ENCODE measurements around the gene GPC6. TPM values are rescaled to one million over a fixed set of nuclear protein-coding genes. Genes with fewer than 3 reads are reported as not detected.

GPC6 gene
- total RNA-seq, 2 experiments from 2014 or later = not detected

DNA sequence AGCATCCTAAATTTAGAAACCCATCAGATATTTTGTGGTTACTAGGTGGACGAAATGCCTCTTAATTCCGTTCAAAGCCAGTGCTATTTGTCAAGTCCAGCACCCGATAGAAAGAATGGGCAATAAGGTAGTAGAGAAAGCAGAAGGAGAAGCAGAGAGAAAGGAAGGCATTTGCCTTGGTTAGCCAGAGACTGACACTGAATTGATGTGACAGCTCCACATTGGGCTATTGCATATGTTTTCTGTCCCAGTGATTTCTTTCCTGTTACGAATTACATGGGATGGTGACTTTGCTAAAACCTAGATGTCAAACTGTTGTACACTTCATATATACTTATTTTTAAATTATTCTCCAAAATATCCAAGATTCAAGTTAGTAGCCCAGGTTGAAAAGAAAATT is 710.3 kb downstream of the GPC6 start:
- Mint-ChIP-seq H3K4me3 (no peak overlapping the region), H3K27ac (no peak overlapping the region), H3K27me3 (peaks cover 1% of the 10 kb centered on the region), H3K4me1 (ENCODE audit: low read depth) (no peaks in the 10 kb centered on the region), H3K9me3 (no peaks in the 10 kb centered on the region), H3K36me3 (no peaks in the 10 kb centered on the region)
- POLR2A ChIA-PET = no interaction called here
- CTCF ChIA-PET = no interaction called here
- intact Hi-C loops (cut with micrococcal nuclease) = no loop called here
- no peak for DNase-seq

DNA sequence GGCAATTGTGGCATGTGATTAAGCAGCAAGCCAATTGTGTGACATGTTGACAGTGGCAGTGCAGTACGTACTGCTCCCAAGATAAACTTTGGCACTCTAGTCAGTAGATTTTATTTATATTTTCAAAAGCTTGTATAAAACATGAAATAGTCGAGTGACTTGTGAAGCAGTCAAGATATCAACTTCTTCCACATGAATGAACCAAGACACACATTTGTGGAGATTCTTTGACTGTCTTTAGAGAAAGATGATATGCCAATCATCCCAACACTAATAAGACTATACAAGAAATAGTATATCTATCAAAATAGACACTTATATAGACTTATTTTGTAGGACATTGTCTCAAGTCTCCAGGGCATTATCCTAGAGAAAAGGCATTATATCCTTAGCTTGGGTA is 714.8 kb downstream of the GPC6 start:
- ChIA-PET CTCF (no interaction called here), POLR2A (no interaction called here)
- Mint-ChIP-seq H3K9me3 (no peaks in the 10 kb centered on the region), H3K36me3 (no peaks in the 10 kb centered on the region), H3K4me1 (ENCODE audit: low read depth) (no peaks in the 10 kb centered on the region), H3K27me3 (peaks cover 1% of the 10 kb centered on the region), H3K27ac (no peak overlapping the region), H3K4me3 (no peak overlapping the region)
- intact Hi-C loops (cut with micrococcal nuclease) = no loop called here
- no peak for DNase-seq

DNA sequence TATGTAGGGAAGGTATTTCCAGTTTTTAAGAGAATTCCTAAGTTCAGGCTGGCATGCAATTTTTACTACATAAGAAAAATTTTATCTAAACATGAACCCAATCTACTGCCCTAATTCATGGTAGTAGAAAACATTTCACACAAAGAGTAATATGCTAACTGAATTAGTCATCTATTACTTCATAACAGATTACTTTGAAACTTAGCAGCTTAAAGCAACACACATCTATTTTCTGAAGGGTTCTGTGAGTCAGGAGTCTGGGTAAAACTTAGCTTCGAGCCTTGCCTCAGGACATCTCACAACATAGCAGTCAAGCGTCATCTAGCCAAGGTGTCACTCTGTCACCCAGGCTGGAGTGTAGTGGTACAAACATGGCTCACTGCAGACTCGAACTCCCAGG is 715.4 kb downstream of the GPC6 start:
- Mint-ChIP-seq H3K4me1 (ENCODE audit: low read depth) (no peaks in the 10 kb centered on the region), H3K4me3 (no peak overlapping the region), H3K36me3 (no peaks in the 10 kb centered on the region), H3K27me3 (peaks cover 1% of the 10 kb centered on the region), H3K27ac (no peak overlapping the region), H3K9me3 (no peaks in the 10 kb centered on the region)
- CTCF ChIA-PET = no interaction called here
- no peak for DNase-seq
- POLR2A ChIA-PET = no interaction called here
- intact Hi-C loops (cut with micrococcal nuclease) = no loop called here

DNA sequence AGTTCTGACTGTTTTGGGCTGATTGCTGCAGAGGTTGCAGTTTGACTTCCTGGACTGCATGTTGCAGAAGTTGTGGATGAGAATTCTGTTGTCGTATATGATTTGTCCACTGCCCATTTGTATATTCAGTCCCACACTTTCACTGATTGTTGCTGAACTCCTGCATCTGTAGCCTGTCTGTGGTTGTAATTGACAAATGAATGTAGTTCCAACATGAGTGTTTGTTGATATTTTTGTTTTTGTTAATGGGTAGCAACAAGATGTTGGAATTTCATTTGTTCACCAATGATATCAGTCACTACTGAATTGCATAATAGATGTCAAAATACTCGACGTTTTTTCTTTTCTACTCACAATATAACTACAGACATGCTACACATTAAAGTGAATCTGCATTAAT is 719.0 kb downstream of the GPC6 start:
- intact Hi-C loops (cut with micrococcal nuclease) = no loop called here
- H3K27ac Mint-ChIP-seq = no peak overlapping the region
- no peaks in the 10 kb centered on the region for H3K9me3 Mint-ChIP-seq
- POLR2A ChIA-PET = no interaction called here
- no peaks in the 10 kb centered on the region for H3K27me3 Mint-ChIP-seq
- no peak for DNase-seq
- H3K4me3 Mint-ChIP-seq = no peak overlapping the region
- H3K4me1 Mint-ChIP-seq (ENCODE audit: low read depth) = no peaks in the 10 kb centered on the region
- H3K36me3 Mint-ChIP-seq = no peaks in the 10 kb centered on the region
- CTCF ChIA-PET = no interaction called here

DNA sequence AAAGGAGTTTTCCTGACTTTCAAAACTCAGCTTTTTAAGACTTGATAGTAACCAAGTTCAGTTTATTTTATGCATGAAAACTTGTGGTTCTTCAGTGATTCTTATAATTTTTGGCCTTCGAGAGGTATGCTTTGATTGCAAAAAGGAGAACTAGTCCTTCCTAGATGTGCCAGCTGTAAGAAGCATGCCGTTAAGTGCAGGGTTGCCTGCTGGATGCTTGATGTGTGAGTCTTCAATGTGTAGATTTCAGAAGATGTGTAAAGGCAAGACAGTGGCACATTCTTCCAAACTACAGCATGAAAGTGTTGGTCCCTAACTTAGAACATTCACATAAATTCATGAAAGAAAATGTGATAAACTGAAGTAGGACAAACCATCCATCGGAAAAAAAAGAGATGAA is 720.4 kb downstream of the GPC6 start:
- no peak for DNase-seq
- H3K27ac Mint-ChIP-seq = no peak overlapping the region
- H3K36me3 Mint-ChIP-seq = no peaks in the 10 kb centered on the region
- intact Hi-C loops (cut with micrococcal nuclease) = no loop called here
- CTCF ChIA-PET = no interaction called here
- H3K27me3 Mint-ChIP-seq = no peaks in the 10 kb centered on the region
- H3K4me1 Mint-ChIP-seq (ENCODE audit: low read depth) = no peaks in the 10 kb centered on the region
- POLR2A ChIA-PET = no interaction called here
- H3K4me3 Mint-ChIP-seq = no peak overlapping the region
- no peaks in the 10 kb centered on the region for H3K9me3 Mint-ChIP-seq

DNA sequence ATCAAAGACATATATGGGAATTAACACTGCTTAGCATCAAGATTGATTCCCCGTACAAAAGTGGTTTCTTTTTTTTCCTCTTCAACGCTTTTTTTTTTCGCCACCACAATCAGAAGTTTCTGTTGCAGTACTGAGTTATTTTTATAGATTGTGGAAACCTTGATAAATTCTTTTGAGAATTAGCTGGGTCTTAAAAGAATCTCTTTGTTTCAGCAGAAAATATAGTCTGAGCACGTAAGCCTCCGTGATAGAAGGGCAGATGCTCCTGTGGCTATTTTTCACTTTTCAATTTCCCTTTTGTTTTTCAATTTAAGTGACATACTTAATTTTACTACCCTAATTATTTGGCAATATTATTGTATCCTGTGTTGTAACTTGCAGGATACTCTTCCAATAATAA is 721.0 kb downstream of the GPC6 start:
- Mint-ChIP-seq H3K4me3 (no peak overlapping the region), H3K36me3 (no peaks in the 10 kb centered on the region), H3K9me3 (no peaks in the 10 kb centered on the region), H3K4me1 (ENCODE audit: low read depth) (no peaks in the 10 kb centered on the region), H3K27me3 (no peaks in the 10 kb centered on the region), H3K27ac (no peak overlapping the region)
- DNase-seq = no peak
- intact Hi-C loops (cut with micrococcal nuclease) = no loop called here
- CTCF ChIA-PET = no interaction called here
- POLR2A ChIA-PET = no interaction called here

DNA sequence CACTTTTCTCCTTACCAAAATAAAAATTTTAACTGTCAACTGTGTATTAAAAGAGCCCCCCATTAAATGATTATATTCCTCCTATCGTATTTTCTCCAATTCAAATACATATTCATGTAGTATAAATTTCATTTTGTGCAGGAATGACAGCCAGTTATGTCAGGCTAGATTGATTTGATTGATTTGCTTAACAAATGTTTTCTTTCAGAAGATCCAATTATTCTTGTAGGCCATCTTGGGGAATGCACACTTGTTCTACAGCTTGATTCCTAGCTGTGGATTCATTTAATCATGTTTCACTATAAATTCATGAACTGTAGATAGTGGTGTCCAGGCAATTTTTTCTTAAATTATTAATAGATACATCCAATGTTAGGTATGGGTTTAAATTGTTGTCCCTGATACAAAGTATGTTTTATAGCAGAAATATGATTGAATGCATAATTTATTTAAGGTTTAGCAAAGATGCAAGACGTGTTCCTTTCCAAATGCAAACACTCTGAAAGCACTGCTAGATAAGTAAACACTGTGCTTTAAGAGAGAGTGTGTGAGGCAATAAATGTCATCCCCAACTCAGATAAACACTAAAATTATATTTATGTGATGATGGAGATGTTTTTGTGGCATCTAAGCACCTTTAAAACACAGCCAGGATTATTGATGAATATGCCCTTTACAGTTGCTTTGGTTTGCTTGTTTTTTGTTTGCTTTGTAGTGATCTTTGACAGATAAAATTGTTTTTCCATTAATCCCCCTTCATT is 721.7 kb downstream of the GPC6 start:
- no peak for DNase-seq
- no peaks in the 10 kb centered on the region for H3K9me3 Mint-ChIP-seq
- no peaks in the 10 kb centered on the region for H3K36me3 Mint-ChIP-seq
- intact Hi-C loops (cut with micrococcal nuclease) = no loop called here
- no peaks in the 10 kb centered on the region for H3K4me1 Mint-ChIP-seq (ENCODE audit: low read depth)
- POLR2A ChIA-PET = no interaction called here
- no peak overlapping the region for H3K27ac Mint-ChIP-seq
- H3K4me3 Mint-ChIP-seq = no peak overlapping the region
- no peaks in the 10 kb centered on the region for H3K27me3 Mint-ChIP-seq
- CTCF ChIA-PET = no interaction called here

DNA sequence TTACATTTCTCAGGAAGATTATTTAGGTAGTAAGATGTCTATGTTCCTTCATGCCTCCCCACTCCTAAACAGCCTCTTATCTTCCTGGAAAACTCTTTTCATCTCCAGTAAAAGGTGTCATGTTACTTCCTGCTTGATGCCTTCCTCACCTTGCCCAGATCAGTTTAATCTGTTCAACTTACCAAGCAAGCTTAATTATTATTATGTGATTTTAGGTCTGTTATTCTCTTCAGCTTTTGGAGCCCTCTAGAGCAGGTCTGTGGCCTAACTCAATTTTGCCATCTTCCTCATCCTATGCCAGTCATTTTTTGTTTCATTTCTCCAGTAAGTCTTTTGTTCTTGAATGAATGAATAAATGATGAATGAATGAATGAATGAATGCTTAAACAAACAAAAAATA is 724.5 kb downstream of the GPC6 start:
- H3K27ac Mint-ChIP-seq = no peak overlapping the region
- H3K4me3 Mint-ChIP-seq = no peak overlapping the region
- intact Hi-C loops (cut with micrococcal nuclease) = no loop called here
- DNase-seq = no peak
- no peaks in the 10 kb centered on the region for H3K9me3 Mint-ChIP-seq
- ChIA-PET POLR2A (no interaction called here), CTCF (interaction anchor here (0.7 kb wide), 1 partner anchor 11 kb away, joined by 3 read pairs; no protein-coding TSS in a partner anchor)
- no peaks in the 10 kb centered on the region for H3K27me3 Mint-ChIP-seq
- H3K4me1 Mint-ChIP-seq (ENCODE audit: low read depth) = no peaks in the 10 kb centered on the region
- H3K36me3 Mint-ChIP-seq = no peaks in the 10 kb centered on the region

DNA sequence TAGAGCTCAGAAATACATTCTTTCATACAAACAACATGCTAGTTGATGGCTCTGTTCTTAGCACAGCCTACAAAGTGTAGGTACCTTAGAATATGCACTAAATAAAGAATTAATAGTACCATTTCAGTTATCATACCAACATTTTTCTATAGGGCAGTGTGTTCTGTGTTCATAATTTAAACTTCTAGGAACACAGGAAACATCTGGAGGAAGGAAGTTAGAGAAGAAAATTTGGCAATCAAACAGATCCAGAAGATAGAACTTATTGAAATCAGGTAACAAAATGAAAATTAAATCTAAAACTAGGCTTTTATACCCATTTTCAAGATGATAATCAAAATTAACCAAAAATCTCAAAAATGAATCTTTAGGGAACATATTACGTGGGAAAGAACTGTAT is 725.3 kb downstream of the GPC6 start:
- Mint-ChIP-seq H3K36me3 (no peaks in the 10 kb centered on the region), H3K4me3 (no peak overlapping the region), H3K27me3 (no peaks in the 10 kb centered on the region), H3K9me3 (no peaks in the 10 kb centered on the region), H3K27ac (no peak overlapping the region), H3K4me1 (ENCODE audit: low read depth) (no peaks in the 10 kb centered on the region)
- DNase-seq = no peak
- intact Hi-C loops (cut with micrococcal nuclease) = no loop called here
- CTCF ChIA-PET = interaction anchor here (0.7 kb wide), 1 partner anchor 12 kb away, joined by 3 read pairs; no protein-coding TSS in a partner anchor
- POLR2A ChIA-PET = no interaction called here

DNA sequence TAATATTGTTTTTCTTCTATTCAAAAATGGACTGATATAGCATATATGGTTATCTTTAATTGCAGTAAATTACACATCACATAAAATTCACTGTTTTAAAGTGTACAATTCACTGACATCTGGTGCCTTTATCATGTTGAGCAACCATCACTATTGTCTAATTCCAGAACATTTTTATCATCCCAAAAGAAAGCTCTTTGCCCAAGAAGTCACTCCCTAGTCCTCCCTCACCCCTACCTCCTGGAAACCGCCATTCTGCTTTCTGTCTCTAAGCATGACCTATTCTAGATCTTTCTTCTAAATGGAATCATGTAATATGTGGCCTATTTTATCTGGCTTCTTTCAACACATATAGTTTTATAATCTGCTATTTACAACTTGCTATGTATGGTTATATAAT is 727.2 kb downstream of the GPC6 start:
- Mint-ChIP-seq H3K4me3 (no peak overlapping the region), H3K4me1 (ENCODE audit: low read depth) (no peaks in the 10 kb centered on the region), H3K36me3 (no peaks in the 10 kb centered on the region), H3K9me3 (peaks cover 6% of the 10 kb centered on the region), H3K27me3 (no peaks in the 10 kb centered on the region), H3K27ac (no peak overlapping the region)
- intact Hi-C loops (cut with micrococcal nuclease) = no loop called here
- DNase-seq = no peak
- POLR2A ChIA-PET = interaction anchor here (0.6 kb wide), 1 partner anchor 457 kb away, joined by 3 read pairs; no protein-coding TSS in a partner anchor
- CTCF ChIA-PET = no interaction called here

DNA sequence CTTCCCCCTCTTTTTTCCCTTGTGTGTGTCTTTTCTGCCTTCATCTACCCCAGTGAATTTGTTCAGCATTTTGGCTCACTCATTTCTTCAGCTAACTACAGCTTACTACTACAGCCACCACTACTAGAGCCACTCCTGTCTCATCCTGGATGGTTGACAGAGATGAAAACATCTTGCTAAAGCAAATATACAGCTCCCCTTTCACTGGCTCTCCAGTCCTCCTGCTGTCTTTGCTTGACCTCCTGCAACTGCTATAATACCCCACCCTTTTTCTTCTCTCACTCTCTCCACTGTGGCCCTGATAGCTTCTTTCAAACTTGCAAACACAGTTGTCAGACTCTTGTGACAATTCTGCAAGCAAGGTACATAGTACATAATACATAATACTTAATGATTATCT is 729.3 kb downstream of the GPC6 start:
- intact Hi-C loops (cut with micrococcal nuclease) = no loop called here
- H3K27me3 Mint-ChIP-seq = no peaks in the 10 kb centered on the region
- H3K4me1 Mint-ChIP-seq (ENCODE audit: low read depth) = no peaks in the 10 kb centered on the region
- DNase-seq = no peak
- CTCF ChIA-PET = no interaction called here
- no peak overlapping the region for H3K4me3 Mint-ChIP-seq
- H3K36me3 Mint-ChIP-seq = no peaks in the 10 kb centered on the region
- POLR2A ChIA-PET = no interaction called here
- no peak overlapping the region for H3K27ac Mint-ChIP-seq
- H3K9me3 Mint-ChIP-seq = peaks cover 6% of the 10 kb centered on the region

DNA sequence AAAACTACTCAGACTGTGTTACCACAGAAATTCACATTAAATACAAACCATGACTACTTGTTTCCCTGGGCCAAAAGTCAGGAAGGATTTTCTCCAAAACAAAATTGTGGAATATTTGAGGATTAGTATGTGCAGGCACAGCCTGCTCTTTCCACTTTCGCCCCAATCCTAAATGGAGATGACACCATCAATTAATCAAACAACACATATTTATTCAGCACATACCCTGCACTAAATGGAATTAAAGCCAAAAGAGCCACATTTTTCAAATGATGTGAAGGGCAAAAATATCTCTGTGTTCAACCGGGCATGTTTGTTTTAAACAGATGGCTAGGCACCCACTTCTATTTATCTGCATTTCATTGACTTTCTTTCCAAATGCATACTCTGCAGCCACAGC is 729.8 kb downstream of the GPC6 start:
- ChIA-PET POLR2A (no interaction called here), CTCF (no interaction called here)
- Mint-ChIP-seq H3K27me3 (no peaks in the 10 kb centered on the region), H3K4me3 (no peak overlapping the region), H3K36me3 (no peaks in the 10 kb centered on the region), H3K27ac (no peak overlapping the region), H3K4me1 (ENCODE audit: low read depth) (no peaks in the 10 kb centered on the region), H3K9me3 (peaks cover 6% of the 10 kb centered on the region)
- no peak for DNase-seq
- intact Hi-C loops (cut with micrococcal nuclease) = no loop called here

DNA sequence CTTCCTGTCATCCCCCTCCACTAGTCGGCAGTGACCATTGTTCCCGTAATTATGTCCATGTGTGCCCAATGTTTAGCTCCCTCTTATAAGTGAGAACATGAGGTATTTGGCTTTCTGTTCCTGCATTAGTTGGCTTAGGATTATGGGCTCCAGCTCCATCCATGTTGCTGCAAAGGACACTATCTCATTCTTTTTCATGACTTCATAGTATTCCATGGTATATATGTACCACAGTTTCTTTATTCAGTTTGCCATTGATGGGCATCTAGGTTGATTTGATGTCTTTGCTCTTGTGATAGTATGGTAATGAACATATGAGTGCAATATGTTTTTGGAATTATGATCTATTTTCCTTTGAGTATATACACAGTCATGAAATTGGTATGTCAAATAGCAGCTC is 730.8 kb downstream of the GPC6 start:
- ChIA-PET POLR2A (no interaction called here), CTCF (interaction anchor here (0.6 kb wide), 1 partner anchor 117 kb away, joined by 3 read pairs; no protein-coding TSS in a partner anchor)
- H3K4me1 Mint-ChIP-seq (ENCODE audit: low read depth) = no peaks in the 10 kb centered on the region
- no peaks in the 10 kb centered on the region for H3K36me3 Mint-ChIP-seq
- H3K9me3 Mint-ChIP-seq = peaks cover 6% of the 10 kb centered on the region
- H3K27me3 Mint-ChIP-seq = no peaks in the 10 kb centered on the region
- intact Hi-C loops (cut with micrococcal nuclease) = no loop called here
- no peak for DNase-seq
- no peak overlapping the region for H3K4me3 Mint-ChIP-seq
- no peak overlapping the region for H3K27ac Mint-ChIP-seq
